GM18861 (cell line): ENCODE results near the gene C21orf58.
A peak's percentile ranks its signal among the peaks of the same experiment; 100 is the strongest.
"Not testable (repeated sequence)": the region's sequence is repeated elsewhere in the genome, so short reads cannot be mapped to it uniquely, and the experiment has no call there.

ENCODE experiments used
- ATAC-seq: cut with Tn5 transposase; IDR thresholded peaks from one replicate; pipeline ENCODE4 v1.9.1; 2021; ENCODE audit not compliant: unreplicated experiment

Gene C21orf58

DNA sequence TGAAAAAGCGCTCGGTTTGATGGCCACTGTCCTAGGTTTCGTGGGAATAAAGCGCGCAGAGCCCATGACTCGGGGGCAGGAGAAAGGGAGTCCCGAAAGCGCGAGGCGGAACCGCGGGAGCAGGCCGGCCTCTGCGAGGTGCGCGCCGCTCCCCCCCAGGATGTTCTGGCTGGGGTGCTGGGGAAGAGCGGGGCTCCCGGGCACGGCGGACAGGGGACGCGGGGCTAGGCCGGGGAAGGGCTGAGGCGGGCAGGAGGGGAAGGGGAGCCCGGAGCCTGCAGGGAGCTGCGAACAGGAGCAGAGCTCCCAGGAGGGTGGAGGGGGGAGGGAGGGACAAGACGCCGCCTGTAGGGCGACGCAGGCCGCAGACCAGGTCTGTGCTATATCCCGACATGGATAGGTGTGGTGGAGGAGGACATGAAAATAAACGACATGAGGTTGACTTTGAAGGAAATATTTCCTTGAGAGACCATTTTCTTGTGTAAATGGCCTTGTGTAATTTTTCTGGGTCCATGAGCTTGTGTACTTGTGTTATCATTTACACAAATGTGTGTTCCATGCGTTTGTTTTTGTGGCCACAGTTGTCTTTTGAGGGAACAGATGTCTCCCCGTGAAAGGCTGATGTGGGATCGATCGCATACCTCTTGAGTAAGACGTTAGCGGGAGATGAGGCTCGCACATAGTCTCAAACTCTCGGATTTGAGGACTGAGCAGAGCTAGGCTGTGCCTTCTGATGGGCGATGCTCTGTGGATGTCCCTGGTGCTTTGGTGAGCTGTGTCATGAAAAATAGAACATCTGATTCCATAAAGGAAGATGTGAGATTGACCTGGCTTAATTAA is 1.6 kb upstream of the C21orf58 start:
- no peak for ATAC-seq

- ATAC-seq: peak; percentile 30
Measured at GRCh38 chr21:46324390-46325072, 861 bp upstream of the C21orf58 start.

DNA sequence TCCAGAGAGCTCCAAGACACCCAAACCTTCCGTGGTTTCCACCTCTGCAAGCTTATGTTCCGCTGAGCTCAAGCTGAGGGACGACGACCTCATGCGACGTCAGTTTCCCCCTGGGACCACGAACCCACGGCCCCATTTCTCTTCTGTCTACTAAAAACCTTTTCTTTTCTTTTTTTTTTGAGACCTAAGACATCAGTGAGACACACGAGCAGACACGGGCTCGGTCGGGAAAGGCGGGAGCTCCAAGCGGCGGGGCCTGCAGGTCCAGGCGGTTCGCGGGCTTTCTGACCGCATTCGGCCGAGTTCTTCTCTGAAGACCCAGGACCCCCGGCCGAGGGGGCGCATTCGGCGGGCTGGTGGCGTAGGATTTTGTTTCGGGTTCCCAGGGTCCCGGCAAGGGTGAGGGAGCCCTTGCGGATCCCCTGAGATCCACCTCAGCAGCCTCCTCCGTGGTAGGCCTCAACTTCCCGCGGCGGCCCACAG is 402 bp downstream of the C21orf58 start:
- no peak for ATAC-seq

DNA sequence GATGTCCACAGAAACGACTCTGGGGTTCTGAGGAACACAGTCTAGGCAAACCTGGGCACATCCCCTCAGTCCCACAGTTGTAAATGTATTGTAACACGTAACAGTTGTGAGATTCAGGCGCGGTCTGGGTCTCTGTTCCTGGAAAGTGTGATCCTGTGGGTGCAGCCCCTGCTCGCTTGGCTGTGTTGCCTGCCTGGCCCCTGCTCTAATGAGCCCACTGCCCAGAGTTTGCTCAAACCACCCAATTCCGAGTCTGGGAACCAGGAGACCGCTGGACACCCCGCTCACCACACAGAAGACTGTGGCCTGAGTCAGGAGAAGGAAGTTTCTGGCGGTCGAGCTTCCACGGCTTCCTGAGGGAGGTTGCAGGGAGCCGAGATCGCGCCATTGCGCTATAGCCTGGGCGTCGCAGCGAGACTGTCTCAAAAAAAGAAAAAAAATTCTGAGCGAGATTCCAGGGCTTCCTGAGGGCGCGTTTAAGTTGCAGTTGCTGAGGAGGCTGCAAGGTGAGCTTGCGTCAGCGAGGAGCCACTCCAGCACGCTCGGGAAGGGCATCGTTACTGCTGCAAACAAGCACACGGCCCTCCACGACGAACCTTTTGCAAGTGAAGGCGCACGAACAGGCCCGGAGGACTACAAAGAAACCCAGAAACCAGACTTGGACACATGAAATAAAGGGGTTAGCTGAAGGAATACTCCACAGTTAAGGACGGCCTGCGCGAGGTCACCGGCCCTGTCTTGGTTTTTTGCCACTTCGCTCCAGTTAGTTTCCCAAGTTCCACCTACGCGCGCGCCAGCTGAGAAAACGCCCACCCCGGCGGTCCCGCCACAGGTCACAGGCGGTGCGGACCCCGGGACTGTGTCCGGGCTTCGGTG is 1.1 kb downstream of the C21orf58 start:
- ATAC-seq: no peak

- no peak for ATAC-seq
Measured at GRCh38 chr21:46320331-46320801, 3.3 kb downstream of the C21orf58 start.

DNA sequence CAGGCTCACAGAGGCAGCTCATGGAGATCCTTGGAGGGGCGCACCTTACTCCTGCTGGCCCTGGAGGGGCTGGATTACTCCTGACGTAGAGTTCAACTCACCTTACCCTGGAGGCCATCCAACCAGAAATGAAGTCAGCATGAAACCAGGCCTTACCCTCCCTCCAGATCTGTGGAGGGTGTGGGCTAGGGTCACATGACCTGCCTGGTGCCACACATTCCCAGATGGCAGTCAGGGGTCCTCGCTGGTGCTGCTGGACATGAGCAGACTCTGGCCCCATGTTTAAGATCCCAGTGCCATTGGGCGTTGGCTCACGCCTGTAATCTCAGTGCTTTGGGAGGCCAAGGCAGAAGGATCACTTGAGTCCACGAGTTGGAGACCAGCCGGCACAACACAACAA is 4.5 kb downstream of the C21orf58 start:
- no peak for ATAC-seq

DNA sequence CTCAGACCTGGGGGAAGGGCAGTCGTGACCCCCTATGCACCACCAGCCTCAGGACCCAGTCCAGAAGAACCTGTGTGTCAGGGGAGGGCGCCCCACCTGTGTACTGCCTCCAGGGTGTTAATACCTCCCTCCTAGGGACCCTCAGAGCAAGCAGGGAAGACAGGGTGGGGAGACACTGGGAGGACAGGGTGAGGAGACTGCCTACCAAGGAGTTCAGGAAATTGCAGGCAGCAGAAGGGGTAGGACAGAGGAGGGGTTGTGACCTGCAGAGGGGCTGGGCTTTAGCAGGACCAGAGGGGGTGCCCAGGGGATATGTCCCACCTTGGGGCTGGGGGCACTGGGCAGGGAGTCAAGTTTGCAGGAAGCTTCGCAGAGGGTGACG is 5.2 kb downstream of the C21orf58 start:
- ATAC-seq: no peak

DNA sequence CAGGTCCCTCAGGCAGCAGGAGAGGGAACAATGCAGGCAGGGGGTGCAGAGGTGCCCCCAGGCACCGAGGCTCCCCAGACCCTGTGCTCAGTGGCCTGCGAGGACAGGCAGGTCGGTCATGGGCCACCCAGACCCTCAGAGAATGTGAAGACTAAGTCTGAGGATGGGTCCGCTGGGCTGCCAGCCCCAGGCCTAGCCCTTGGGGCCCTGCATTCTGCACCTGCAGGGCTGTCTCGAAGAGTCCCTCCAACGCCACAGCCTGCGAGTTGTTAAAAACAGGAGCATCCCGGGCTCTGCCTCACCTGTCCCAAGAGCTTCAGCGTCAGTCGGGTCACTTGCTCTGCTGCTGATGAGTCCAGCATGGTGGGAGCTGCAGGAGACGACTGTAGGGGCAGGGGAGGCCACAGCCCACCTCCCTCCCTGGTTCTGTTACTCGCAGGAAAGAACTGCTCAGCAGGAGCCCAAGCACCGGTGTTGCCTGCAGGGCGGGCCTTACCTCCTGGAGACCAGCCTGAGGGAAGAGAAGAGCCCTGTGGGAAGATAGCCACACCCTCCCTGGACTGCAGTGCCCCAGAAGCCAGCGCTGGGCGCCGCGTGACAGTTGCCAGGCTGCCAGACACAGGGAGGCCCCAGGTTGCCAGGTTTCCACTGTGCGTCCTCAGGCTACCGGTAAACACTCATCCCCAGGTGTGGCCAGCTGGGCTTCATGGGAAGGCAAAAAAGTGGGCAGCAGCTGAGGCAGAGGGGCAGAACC is 5.8 kb downstream of the C21orf58 start:
- no peak for ATAC-seq

GRCh38 chr21:46316708-46317324 is 6.9 kb downstream of the C21orf58 start:
- ATAC-seq: no peak

GRCh38 chr21:46314441-46315020 is 9.1 kb downstream of the C21orf58 start:
- no peak for ATAC-seq

DNA sequence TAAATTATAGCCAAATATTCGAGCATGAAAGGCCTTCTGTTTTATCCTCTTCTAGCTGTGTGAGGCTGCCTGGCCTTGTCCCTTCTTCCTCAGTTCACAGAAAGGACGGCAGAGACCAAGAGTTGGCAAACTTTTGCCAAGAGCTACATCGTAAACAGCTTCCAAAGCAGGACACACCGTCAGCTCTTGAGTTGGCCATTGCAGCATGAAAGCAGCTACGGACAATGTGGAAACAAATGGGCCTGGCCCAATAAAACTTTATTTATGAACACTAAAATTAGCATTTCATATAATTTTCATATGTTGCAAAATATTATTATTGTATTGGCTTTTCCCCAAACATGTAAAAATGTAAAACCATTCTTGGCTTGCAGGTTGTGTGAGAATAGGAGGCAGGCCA is 10.7 kb downstream of the C21orf58 start:
- no peak for ATAC-seq

DNA sequence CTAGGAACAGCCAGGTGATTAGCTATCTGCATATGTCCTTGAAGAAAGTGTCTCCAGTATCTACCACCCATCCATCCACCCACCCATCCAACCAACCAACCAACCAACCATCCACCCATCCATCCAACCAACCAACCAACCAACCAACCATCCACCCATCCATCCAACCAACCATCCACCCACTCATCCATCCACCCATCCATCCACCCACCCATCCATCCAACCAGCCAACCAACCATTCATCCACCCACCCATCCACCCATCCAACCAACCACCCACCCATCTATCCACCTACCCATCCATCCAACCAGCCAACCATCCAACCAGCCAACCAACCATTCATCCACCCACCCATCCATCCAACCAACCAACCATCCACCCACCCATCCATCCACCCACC is 12.1 kb downstream of the C21orf58 start:
- no peak for ATAC-seq

GRCh38 chr21:46310260-46310659 is 13.4 kb downstream of the C21orf58 start:
- not testable (repeated sequence) for ATAC-seq

- ATAC-seq: no peak
Measured at GRCh38 chr21:46308431-46308830, 15.2 kb downstream of the C21orf58 start.

GRCh38 chr21:46307625-46308024 is 16.0 kb downstream of the C21orf58 start:
- ATAC-seq: peak; percentile 52

DNA sequence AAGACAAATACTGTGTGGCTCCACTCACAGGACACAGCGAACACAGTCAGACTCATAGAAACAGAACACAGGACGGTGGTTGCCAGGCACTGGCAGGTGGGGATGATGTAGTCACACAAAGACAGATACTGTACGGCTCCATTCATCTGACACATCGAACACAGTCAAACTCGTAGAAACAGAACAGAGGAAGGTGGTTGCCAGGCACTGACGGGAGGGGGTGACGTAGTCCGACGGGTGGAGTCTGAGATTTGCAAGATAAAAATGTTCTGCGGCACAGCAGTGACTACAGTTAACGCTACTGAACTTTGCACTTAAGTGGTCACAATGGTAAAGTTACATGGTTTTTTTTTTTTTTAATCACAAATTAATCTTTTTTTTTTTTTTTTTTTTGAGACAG is 18.7 kb downstream of the C21orf58 start:
- ATAC-seq: no peak

DNA sequence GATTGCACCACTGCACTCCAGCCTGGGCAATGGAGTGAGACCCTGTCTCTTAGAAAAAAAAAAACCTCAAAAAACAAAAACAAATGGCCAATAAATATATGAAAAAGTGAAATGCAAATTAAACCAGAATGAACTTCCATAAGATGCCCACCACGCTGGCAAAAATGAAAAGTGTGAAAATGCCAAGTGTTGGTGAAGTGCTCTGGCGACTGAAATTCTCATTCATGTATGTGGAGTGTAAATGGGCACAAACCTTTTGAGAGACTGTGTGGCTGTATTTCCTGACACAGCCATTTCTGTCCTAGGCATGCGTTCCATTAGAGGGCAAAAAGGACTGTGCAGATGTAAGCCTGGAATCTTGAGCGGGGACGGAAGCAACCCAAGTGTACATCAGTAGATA is 19.2 kb downstream of the C21orf58 start:
- no peak for ATAC-seq

DNA sequence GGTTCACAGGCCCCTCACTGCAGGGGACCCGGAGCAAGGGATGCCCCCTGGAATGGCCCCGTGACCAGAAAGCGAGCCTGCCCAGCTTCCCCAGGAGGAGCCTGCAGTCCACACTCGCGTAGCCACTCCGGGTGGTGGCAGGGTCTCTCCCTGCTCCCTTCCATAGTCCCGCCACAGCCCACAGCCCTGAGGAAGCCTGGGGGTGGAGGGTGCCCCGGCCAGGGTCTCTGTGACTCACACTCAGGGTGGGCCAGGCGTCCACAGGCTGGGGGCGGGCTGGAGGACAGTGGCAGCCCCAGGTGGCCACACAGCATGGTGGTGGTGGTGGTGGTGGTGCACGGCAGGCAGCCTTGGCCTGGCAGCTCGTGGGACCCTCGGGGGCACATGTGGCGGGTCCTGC is 21.9 kb downstream of the C21orf58 start:
- no peak for ATAC-seq

DNA sequence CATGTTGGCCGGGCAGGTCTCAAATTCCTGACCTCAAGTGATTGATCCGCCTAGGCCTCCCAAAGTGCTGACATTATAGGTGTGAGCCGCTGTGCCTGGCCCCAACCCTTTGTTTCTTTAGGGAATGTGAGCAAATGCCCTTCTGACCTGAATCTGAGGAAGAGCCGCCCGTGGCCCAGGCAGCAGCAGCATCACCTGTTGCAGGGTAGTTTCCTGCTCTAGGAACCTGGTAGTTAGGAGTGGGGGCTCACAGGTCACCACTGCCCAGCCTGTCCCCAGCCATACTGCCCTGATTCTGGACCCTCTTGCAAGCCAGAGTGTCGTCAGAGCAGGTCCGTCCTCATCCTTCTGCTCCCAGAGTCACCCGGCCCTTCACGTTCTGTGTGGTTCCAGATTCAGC is 24.5 kb downstream of the C21orf58 start:
- no peak for ATAC-seq
